IMR-90 (cell line): ENCODE data around the gene PARP1.

ENCODE experiments used
- FOS ChIP-seq: fragments of 150-350 bp; IDR thresholded peaks from 2 replicates; pipeline ENCODE4 v1.6.1; 2016; ENCODE audit warnings: low read depth, low read length
- MAFK ChIP-seq: IDR thresholded peaks from 2 replicates; pipeline ENCODE4 v1.6.1; 2012; ENCODE audit warnings: low read depth, low read length, improper control_type of control experiment
- MAZ ChIP-seq: IDR thresholded peaks from 2 replicates; pipeline ENCODE4 v1.6.1; 2012; ENCODE audit warnings: low read depth, mild to moderate bottlenecking, low read length, improper control_type of control experiment, moderate library complexity, borderline replicate concordance
- POLR2A ChIP-seq: IDR thresholded peaks from 2 replicates; pipeline ENCODE4 v1.6.1; 2012; ENCODE audit warnings: mild to moderate bottlenecking, low read depth, low read length
- RAD21 ChIP-seq: IDR thresholded peaks from 2 replicates; pipeline ENCODE4 v1.6.1; 2012; ENCODE audit warnings: low read length, improper control_type of control experiment
- RFX5 ChIP-seq: IDR thresholded peaks from 2 replicates; pipeline ENCODE4 v1.8.0; 2012; ENCODE audit warnings: low read depth, mild to moderate bottlenecking, low read length, moderate library complexity
- SMC3 ChIP-seq: fragments of 150-350 bp; IDR thresholded peaks from 2 replicates; pipeline ENCODE4 v1.6.1; 2016; ENCODE audit warnings: low read depth, mild to moderate bottlenecking, antibody characterized with exemption, low read length, moderate library complexity
- TF ChIP-seq, protein P1 (sequence below): conservative IDR thresholded peaks from 2 replicates; pipeline ENCODE4 v1.5.1; 2012; ENCODE audit warnings: mild to moderate bottlenecking, low read depth, low read length, improper control_type of control experiment
- TF ChIP-seq, protein P2 (sequence below): fragments of 150-350 bp; IDR thresholded peaks from 2 replicates; pipeline ENCODE4 v1.6.1; 2017; ENCODE audit warnings: mild to moderate bottlenecking, antibody characterized with exemption, low read length, low read depth
- TF ChIP-seq, protein P3 (sequence below): fragments of 150-350 bp; IDR thresholded peaks from 2 replicates; pipeline ENCODE4 v1.6.1; 2016; ENCODE audit warnings: low read depth, mild to moderate bottlenecking, low read length, moderate library complexity, borderline replicate concordance

DNA sequence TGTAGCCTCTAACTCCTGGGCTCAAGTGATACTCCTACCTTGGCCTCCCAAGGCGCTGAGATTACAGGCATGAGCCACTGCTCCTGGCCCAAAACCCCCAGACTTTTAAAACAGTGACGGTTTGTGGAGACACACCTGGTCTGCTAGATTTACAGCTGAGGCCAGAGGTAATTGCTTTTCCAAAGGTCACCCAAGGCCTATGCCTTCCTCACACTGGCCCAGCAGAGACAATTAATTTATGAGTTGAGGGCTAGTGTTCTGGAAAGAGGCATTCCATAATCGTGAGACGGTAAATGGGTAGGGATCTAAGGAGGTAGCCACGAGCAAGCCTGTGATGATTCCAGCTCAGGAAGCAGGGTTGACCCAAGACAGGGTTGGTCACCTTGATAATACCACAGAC is 12.4 kb upstream of the PARP1 start:
- TF ChIP-seq FOS (no peak), SMC3 (no peak), POLR2A (no peak), RFX5 (no peak), RAD21 (no peak), MAZ (no peak), MAFK (no peak)
- TF ChIP-seq, protein P1, sequence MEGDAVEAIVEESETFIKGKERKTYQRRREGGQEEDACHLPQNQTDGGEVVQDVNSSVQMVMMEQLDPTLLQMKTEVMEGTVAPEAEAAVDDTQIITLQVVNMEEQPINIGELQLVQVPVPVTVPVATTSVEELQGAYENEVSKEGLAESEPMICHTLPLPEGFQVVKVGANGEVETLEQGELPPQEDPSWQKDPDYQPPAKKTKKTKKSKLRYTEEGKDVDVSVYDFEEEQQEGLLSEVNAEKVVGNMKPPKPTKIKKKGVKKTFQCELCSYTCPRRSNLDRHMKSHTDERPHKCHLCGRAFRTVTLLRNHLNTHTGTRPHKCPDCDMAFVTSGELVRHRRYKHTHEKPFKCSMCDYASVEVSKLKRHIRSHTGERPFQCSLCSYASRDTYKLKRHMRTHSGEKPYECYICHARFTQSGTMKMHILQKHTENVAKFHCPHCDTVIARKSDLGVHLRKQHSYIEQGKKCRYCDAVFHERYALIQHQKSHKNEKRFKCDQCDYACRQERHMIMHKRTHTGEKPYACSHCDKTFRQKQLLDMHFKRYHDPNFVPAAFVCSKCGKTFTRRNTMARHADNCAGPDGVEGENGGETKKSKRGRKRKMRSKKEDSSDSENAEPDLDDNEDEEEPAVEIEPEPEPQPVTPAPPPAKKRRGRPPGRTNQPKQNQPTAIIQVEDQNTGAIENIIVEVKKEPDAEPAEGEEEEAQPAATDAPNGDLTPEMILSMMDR, result no peak
- TF ChIP-seq, protein P2, sequence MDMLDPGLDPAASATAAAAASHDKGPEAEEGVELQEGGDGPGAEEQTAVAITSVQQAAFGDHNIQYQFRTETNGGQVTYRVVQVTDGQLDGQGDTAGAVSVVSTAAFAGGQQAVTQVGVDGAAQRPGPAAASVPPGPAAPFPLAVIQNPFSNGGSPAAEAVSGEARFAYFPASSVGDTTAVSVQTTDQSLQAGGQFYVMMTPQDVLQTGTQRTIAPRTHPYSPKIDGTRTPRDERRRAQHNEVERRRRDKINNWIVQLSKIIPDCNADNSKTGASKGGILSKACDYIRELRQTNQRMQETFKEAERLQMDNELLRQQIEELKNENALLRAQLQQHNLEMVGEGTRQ, result no peak
- TF ChIP-seq, protein P3, sequence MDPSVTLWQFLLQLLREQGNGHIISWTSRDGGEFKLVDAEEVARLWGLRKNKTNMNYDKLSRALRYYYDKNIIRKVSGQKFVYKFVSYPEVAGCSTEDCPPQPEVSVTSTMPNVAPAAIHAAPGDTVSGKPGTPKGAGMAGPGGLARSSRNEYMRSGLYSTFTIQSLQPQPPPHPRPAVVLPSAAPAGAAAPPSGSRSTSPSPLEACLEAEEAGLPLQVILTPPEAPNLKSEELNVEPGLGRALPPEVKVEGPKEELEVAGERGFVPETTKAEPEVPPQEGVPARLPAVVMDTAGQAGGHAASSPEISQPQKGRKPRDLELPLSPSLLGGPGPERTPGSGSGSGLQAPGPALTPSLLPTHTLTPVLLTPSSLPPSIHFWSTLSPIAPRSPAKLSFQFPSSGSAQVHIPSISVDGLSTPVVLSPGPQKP, result no peak
